Measurements from ENCODE around the gene SUV39H1.

- no peak for TF ChIP-seq CTCF (IDR thresholded peaks at IDR 0.05; ENCODE audit: insufficient read depth, low read depth, low read length)
- TF ChIP-seq EZH2 (IDR thresholded peaks at IDR 0.05; ENCODE audit: insufficient read depth, low read length) = no peak
These were observed 1.0 kb upstream of the SUV39H1 start for GRCh38 chrX:48695534-48695896.
